Hepatocyte (in vitro differentiated cells): ENCODE results near the gene SLC25A38. TPM values are rescaled to one million over a fixed set of nuclear protein-coding genes. Genes with fewer than 3 reads are reported as not detected.

Source experiments
- DNase-seq: peaks from one replicate; pipeline ENCODE4 v3.0.0-alpha.2; 2016; ENCODE audit warnings: low spot score
- H2AFZ ChIP-seq: fragments of 200-600 bp; sonication (generic); 2 replicates; pipeline ENCODE4 v1.6.0; 2016; ENCODE audit warnings: antibody characterized with exemption, mild to moderate bottlenecking
- H3K27ac ChIP-seq: fragments of 200-600 bp; sonication (generic); 2 replicates; pipeline ENCODE4 v1.5.1; 2016; ENCODE audit warnings: mild to moderate bottlenecking
- H3K27me3 ChIP-seq: fragments of 200-600 bp; sonication (generic); 2 replicates; pipeline ENCODE4 v1.6.1; 2016
- H3K36me3 ChIP-seq: fragments of 200-600 bp; sonication (generic); replicated peaks from 2 replicates; pipeline ENCODE4 v1.5.1; 2016; ENCODE audit warnings: low read depth; ENCODE audit not compliant: insufficient read depth
- H3K4me1 ChIP-seq: fragments of 200-600 bp; sonication (generic); 2 replicates; pipeline ENCODE4 v1.5.1; 2016; ENCODE audit warnings: mild to moderate bottlenecking, moderate library complexity; ENCODE audit not compliant: insufficient read depth
- H3K4me2 ChIP-seq: fragments of 200-600 bp; sonication (generic); 2 replicates; pipeline ENCODE4 v1.6.0; 2016
- H3K4me3 ChIP-seq: fragments of 200-600 bp; sonication (generic); 2 replicates; pipeline ENCODE4 v1.5.1; 2016; ENCODE audit warnings: mild to moderate bottlenecking
- H3K79me2 ChIP-seq: fragments of 200-600 bp; sonication (generic); 2 replicates; pipeline ENCODE4 v1.6.0; 2017; ENCODE audit warnings: mild to moderate bottlenecking
- H3K9me2 ChIP-seq: fragments of 200-600 bp; sonication (generic); replicated peaks from 2 replicates; pipeline ENCODE4 v1.6.0; 2017; ENCODE audit warnings: mild to moderate bottlenecking; ENCODE audit not compliant: insufficient read depth
- H3K9me3 ChIP-seq: fragments of 200-600 bp; sonication (generic); 2 replicates; pipeline ENCODE4 v1.5.1; 2016; ENCODE audit warnings: low read depth, mild to moderate bottlenecking
- H4K20me1 ChIP-seq: fragments of 200-600 bp; sonication (generic); 2 replicates; pipeline ENCODE4 v1.6.0; 2016; ENCODE audit warnings: mild to moderate bottlenecking; ENCODE audit not compliant: insufficient read depth, poor library complexity, severe bottlenecking
- EZH2 ChIP-seq: fragments of 200-600 bp; sonication (generic); IDR thresholded peaks from 2 replicates; pipeline ENCODE4 v1.6.1; 2016; ENCODE audit warnings: antibody characterized with exemption, mild to moderate bottlenecking, borderline replicate concordance
- EZH2phosphoT487 ChIP-seq: fragments of 200-600 bp; sonication (generic); IDR thresholded peaks from one replicate; pipeline ENCODE4 v1.6.1; 2018; ENCODE audit warnings: antibody characterized with exemption, mild to moderate bottlenecking, low read depth, moderate library complexity; ENCODE audit not compliant: unreplicated experiment, severe bottlenecking
- WGBS: methylation state at CpG from one replicate; pipeline ENCODE4 v1.1.6; 2016; ENCODE audit warnings: low lambda C conversion rate; ENCODE audit errors: missing lambda C conversion rate; 5-methylcytosine and 5-hydroxymethylcytosine counted together
- polyA plus RNA-seq: library from polyadenylated mRNA; unstranded; fragments of >200 nt; fragmentation: Nextera tagmentation; extraction: Ambion mirVana; gene quantifications from 2 replicates; pipeline ENCODE4 v1.2.1, GENCODE V29; 2016
- total RNA-seq: library from RNA; depleted of rRNA; stranded (reverse); fragments of >200 nt; gene quantifications from 2 replicates; pipeline ENCODE4 v1.2.3, GENCODE V29; 2014
- TF ChIP-seq, protein P1 (sequence below): fragments of 200-600 bp; sonication (generic); IDR thresholded peaks from 2 replicates; pipeline ENCODE4 v1.5.1; 2016; ENCODE audit warnings: antibody characterized with exemption, mild to moderate bottlenecking; ENCODE audit not compliant: poor library complexity

Gene SLC25A38, protein sequence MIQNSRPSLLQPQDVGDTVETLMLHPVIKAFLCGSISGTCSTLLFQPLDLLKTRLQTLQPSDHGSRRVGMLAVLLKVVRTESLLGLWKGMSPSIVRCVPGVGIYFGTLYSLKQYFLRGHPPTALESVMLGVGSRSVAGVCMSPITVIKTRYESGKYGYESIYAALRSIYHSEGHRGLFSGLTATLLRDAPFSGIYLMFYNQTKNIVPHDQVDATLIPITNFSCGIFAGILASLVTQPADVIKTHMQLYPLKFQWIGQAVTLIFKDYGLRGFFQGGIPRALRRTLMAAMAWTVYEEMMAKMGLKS
- total RNA-seq = 37.2 and 43.2 TPM in 2 replicates
- polyA plus RNA-seq = 32.4 and 35.7 TPM in 2 replicates

DNA sequence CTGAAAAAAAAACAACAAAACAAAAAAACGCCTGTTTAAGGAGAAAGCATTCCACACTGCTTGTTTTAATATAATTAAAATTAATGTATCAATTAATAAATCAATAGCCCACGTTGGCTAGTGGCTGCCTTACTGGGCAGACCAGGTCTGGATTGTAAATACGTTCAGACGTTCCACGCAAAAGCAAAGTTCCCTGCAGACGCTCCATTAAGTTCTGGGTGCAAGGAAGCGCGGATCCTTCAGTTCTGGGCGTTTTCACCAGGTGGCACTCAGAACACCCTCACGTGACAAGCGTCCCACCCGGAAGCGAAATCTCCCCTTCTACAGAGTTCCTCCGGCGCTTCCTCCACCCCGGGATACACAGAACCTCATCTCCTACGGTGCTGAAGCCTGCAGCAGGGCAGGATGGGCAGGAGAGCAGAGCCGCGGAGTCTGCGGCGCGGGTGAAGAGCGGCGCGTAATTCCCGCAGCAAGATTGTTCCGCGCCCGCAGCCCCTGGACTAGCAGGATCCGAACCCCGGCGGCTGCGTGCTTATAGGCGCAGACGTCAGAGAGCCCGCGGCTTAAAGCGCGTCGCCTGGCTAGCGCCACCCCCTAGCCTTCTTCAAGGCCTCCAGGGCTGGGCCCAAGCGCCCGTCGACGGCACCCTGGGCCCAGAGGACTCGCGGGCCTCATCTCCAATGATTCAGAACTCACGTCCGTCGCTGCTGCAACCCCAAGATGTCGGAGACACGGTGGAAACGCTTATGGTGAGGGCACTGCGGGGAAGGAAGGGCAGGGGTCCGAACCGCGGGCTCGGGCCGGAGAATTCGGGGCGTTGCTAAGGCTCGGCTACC is at the start of gene SLC25A38:
Gene SLC25A38, plus strand, starts transcription at position 326 of the 836 bp plus-strand sequence. Its CDS starts 355 bp downstream, at position 681.
- H3K27ac ChIP-seq = peak within 1 kb of the TSS; percentile 98
- H3K4me1 ChIP-seq = peaks cover 31% of the 10 kb centered on the region
- H3K9me2 ChIP-seq = no peaks in the 10 kb centered on the region
- peaks cover 36% of the 10 kb centered on the region for H4K20me1 ChIP-seq
- H3K9me3 ChIP-seq = no peaks in the 10 kb centered on the region
- H3K36me3 ChIP-seq = no peaks in the 10 kb centered on the region
- peak; percentile 94 for DNase-seq
- peak within 1 kb of the TSS; percentile 83 for H3K4me2 ChIP-seq
- TF ChIP-seq EZH2 (no peak), EZH2phosphoT487 (no peak)
- TF ChIP-seq, protein P1, sequence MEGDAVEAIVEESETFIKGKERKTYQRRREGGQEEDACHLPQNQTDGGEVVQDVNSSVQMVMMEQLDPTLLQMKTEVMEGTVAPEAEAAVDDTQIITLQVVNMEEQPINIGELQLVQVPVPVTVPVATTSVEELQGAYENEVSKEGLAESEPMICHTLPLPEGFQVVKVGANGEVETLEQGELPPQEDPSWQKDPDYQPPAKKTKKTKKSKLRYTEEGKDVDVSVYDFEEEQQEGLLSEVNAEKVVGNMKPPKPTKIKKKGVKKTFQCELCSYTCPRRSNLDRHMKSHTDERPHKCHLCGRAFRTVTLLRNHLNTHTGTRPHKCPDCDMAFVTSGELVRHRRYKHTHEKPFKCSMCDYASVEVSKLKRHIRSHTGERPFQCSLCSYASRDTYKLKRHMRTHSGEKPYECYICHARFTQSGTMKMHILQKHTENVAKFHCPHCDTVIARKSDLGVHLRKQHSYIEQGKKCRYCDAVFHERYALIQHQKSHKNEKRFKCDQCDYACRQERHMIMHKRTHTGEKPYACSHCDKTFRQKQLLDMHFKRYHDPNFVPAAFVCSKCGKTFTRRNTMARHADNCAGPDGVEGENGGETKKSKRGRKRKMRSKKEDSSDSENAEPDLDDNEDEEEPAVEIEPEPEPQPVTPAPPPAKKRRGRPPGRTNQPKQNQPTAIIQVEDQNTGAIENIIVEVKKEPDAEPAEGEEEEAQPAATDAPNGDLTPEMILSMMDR = peak; percentile 41
- H2AFZ ChIP-seq = peak within 1 kb of the TSS; percentile 95
- peaks cover 46% of the 10 kb centered on the region for H3K79me2 ChIP-seq
- H3K27me3 ChIP-seq = no peaks in the 10 kb centered on the region
- under 1% methylated on average over 62 of the region's 62 CpGs for WGBS
- peak within 1 kb of the TSS; percentile 41 for H3K4me3 ChIP-seq

DNA sequence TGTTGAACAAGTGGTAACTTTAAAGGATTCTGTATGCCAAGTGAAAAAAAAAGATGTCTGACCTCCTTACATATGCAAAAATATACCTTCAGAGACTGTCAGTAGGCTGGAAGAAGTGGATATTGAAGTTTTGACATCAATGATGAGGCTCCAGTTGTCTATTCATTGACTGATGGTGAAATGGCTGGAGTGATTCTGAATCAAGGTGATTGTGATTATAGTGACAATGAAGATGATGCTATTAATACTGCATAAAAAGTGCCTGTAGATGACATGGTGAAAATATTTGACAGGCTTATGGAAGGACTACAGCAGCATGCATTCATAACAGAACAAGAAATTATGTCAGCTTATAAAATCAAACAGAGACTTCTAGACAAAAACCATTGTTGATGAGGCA is 49.6 kb upstream of the SLC25A38 start:
- Histone ChIP-seq H2AFZ (no peak overlapping the region), H3K9me2 (no peaks in the 10 kb centered on the region), H3K27ac (no peak overlapping the region), H4K20me1 (no peaks in the 10 kb centered on the region), H3K4me1 (no peaks in the 10 kb centered on the region), H3K4me3 (no peak overlapping the region), H3K79me2 (no peaks in the 10 kb centered on the region), H3K9me3 (no peaks in the 10 kb centered on the region), H3K36me3 (no peaks in the 10 kb centered on the region), H3K4me2 (no peak overlapping the region), H3K27me3 (no peaks in the 10 kb centered on the region)
- DNase-seq = no peak
- TF ChIP-seq, protein P1 = no peak
- TF ChIP-seq EZH2phosphoT487 (no peak), EZH2 (no peak)

DNA sequence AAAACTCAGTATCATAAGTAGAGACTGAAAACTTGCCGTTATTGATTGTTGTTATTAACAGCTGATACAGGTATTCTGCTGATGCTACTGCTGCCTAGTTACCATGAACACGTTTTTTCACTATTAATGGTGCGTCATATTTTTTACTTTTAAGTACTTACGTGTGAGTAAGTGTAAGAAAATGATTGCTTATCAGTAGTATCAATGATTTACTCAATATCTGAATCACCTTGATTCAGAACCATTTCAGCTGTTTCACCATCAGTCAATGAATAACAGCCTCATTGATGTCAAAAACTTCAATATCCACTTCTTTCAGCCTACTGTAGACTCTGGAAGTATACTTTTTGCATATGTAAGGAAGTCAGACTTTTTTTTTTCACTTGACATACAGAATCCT is 49.0 kb upstream of the SLC25A38 start:
- H3K27ac ChIP-seq = no peak overlapping the region
- H3K79me2 ChIP-seq = no peaks in the 10 kb centered on the region
- H3K27me3 ChIP-seq = no peaks in the 10 kb centered on the region
- H3K4me3 ChIP-seq = no peak overlapping the region
- TF ChIP-seq EZH2phosphoT487 (no peak), EZH2 (no peak)
- TF ChIP-seq, protein P1 = no peak
- WGBS = 85% methylated on average over 4 of the region's 4 CpGs
- no peaks in the 10 kb centered on the region for H4K20me1 ChIP-seq
- no peaks in the 10 kb centered on the region for H3K4me1 ChIP-seq
- H3K9me3 ChIP-seq = no peaks in the 10 kb centered on the region
- H3K9me2 ChIP-seq = no peaks in the 10 kb centered on the region
- no peak overlapping the region for H3K4me2 ChIP-seq
- H2AFZ ChIP-seq = no peak overlapping the region
- no peak for DNase-seq
- H3K36me3 ChIP-seq = no peaks in the 10 kb centered on the region
